ENCODE results near the gene MIA2. TPM values are rescaled to one million over a fixed set of nuclear protein-coding genes. Genes with fewer than 3 reads are reported as not detected.

The MIA2 gene
- total and polyA plus RNA-seq, 9 donors = 11.7 to 21.9 (median 19.5) TPM

GRCh38 chr14:39228044-39228443 is 5.7 kb upstream of the MIA2 start:
- Histone ChIP-seq H3K36me3 (no peaks in the 10 kb centered on the region), H3K27ac (no peak overlapping the region), H3K9me3 (no peaks in the 10 kb centered on the region), H3K27me3 (no peaks in the 10 kb centered on the region), H3K4me3 (no peak overlapping the region), H3K4me1 (ENCODE audit: insufficient read depth) (no peaks in the 10 kb centered on the region)
- intact Hi-C loops (cut with DNase I) = no loop called here
- 80 to 84% (median 81%) methylated on average over 3 of the region's 3 CpGs for WGBS, 3 donors
- DNase-seq = no peak
- no peak for TF ChIP-seq EP300 (IDR thresholded peaks at IDR 0.05)
- no peak for TF ChIP-seq POLR2A (IDR thresholded peaks at IDR 0.05)
- no peak for TF ChIP-seq CTCF (IDR thresholded peaks at IDR 0.05)

GRCh38 chr14:39228509-39229221 is 5.0 kb upstream of the MIA2 start:
- no peak for DNase-seq
- Histone ChIP-seq H3K4me1 (ENCODE audit: insufficient read depth) (no peaks in the 10 kb centered on the region), H3K27me3 (no peaks in the 10 kb centered on the region), H3K27ac (no peak overlapping the region), H3K9me3 (no peaks in the 10 kb centered on the region), H3K4me3 (no peak overlapping the region), H3K36me3 (no peaks in the 10 kb centered on the region)
- 73 to 80% (median 76%) methylated on average over 11 of the region's 11 CpGs for WGBS, 3 donors
- TF ChIP-seq POLR2A (IDR thresholded peaks at IDR 0.05) (no peak), EP300 (IDR thresholded peaks at IDR 0.05) (no peak), CTCF (IDR thresholded peaks at IDR 0.05) (no peak)
- intact Hi-C loops (cut with DNase I) = no loop called here

GRCh38 chr14:39229222-39229543 is 4.5 kb upstream of the MIA2 start:
- H3K27me3 ChIP-seq = no peaks in the 10 kb centered on the region
- no peak overlapping the region for H3K4me3 ChIP-seq
- 93 to 100% (median 94%) methylated on average over 1 of the region's 1 CpG for WGBS, 3 donors
- H3K4me1 ChIP-seq (ENCODE audit: insufficient read depth) = no peaks in the 10 kb centered on the region
- no peak overlapping the region for H3K27ac ChIP-seq
- no peaks in the 10 kb centered on the region for H3K9me3 ChIP-seq
- intact Hi-C loops (cut with DNase I) = no loop called here
- no peak for TF ChIP-seq EP300 (IDR thresholded peaks at IDR 0.05)
- no peak for TF ChIP-seq CTCF (IDR thresholded peaks at IDR 0.05)
- no peak for TF ChIP-seq POLR2A (IDR thresholded peaks at IDR 0.05)
- DNase-seq = no peak
- no peaks in the 10 kb centered on the region for H3K36me3 ChIP-seq

GRCh38 chr14:39229601-39230110 is 4.1 kb upstream of the MIA2 start:
- DNase-seq = no peak
- 75 to 88% (median 84%) methylated on average over 3 of the region's 3 CpGs for WGBS, 3 donors
- Histone ChIP-seq H3K27ac (no peak overlapping the region), H3K9me3 (no peaks in the 10 kb centered on the region), H3K4me1 (ENCODE audit: insufficient read depth) (no peaks in the 10 kb centered on the region), H3K36me3 (no peaks in the 10 kb centered on the region), H3K27me3 (no peaks in the 10 kb centered on the region), H3K4me3 (no peak overlapping the region)
- TF ChIP-seq POLR2A (IDR thresholded peaks at IDR 0.05) = no peak
- TF ChIP-seq EP300 (IDR thresholded peaks at IDR 0.05) = no peak
- TF ChIP-seq CTCF (IDR thresholded peaks at IDR 0.05) = no peak
- intact Hi-C loops (cut with DNase I) = no loop called here

Measured in ovary (tissue), 9 donors.